Thyroid gland (tissue), 4 donors: ENCODE measurements around the gene ATG4C. TPM values are rescaled to one million over a fixed set of nuclear protein-coding genes. Genes with fewer than 3 reads are reported as not detected.
"Not testable (repeated sequence)": the region's sequence is repeated elsewhere in the genome, so short reads cannot be mapped to it uniquely, and the experiment has no call there.

ENCODE experiments used
- DNase-seq, 2 donors: peaks; one replicate each; pipeline ENCODE4 v3.0.0-alpha.2; 2019
- H3K27ac ChIP-seq, 3 donors: fragments of 200-600 bp; sonication (generic); 1 replicate in 2 of 3; 2 replicates in 1 of 3; pipeline ENCODE4 v1.5.1; 2016 to 2019; ENCODE audit warnings: mild to moderate bottlenecking in 1 of 3, moderate library complexity in 1 of 3
- H3K27me3 ChIP-seq: fragments of 200-600 bp; sonication (generic); one replicate; pipeline ENCODE4 v1.5.1; 2019
- H3K36me3 ChIP-seq, 2 donors: fragments of 200-600 bp; sonication (generic); one replicate each; pipeline ENCODE4 v1.5.1; 2016 to 2019
- H3K4me1 ChIP-seq, 2 donors: fragments of 200-600 bp; sonication (generic); one replicate each; pipeline ENCODE4 v1.5.1; 2017 to 2019
- H3K4me3 ChIP-seq, 3 donors: fragments of 200-600 bp; sonication (generic); replicated peaks in 1 of 3; 1 replicate in 2 of 3; 2 replicates in 1 of 3; pipeline ENCODE4 v1.5.1; 2016; ENCODE audit warnings: mild to moderate bottlenecking in 1 of 3
- H3K9me3 ChIP-seq: fragments of 200-600 bp; sonication (generic); one replicate; pipeline ENCODE4 v1.5.1; 2017
- POLR2A ChIP-seq, 2 donors: fragments of 450-650 bp; IDR thresholded peaks; one replicate each; pipeline ENCODE4 v1.6.1; 2017; ENCODE audit warnings: antibody characterized with exemption in 2 of 2, mild to moderate bottlenecking in 2 of 2, moderate library complexity in 1 of 2
- WGBS, 2 donors: methylation state at CpG; one replicate each; pipeline ENCODE4 v1.1.5; 2017; 5-methylcytosine and 5-hydroxymethylcytosine counted together
- intact Hi-C: fragments of 100-400 bp; cut with DNase I; formaldehyde crosslinking; loops from one replicate; pipeline ENCODE4 v1.15.1; 2023
- total RNA-seq, 4 donors: library from RNA; depleted of rRNA; stranded (reverse); fragments of >200 nt; gene quantifications; one replicate each; pipeline ENCODE4 v1.2.3, GENCODE V29; 2016
- TF ChIP-seq, protein P1 (sequence below), 6 experiments: fragments of 200-600 bp in 3 of 6; fragments of 450-650 bp in 3 of 6; sonication (generic) in 3 of 6; IDR thresholded peaks; one replicate each; pipeline ENCODE4 v1.5.1; 2016 to 2019; ENCODE audit warnings: antibody characterized with exemption in 6 of 6, mild to moderate bottlenecking in 2 of 6, inconsistent platforms in 1 of 6, moderate library complexity in 1 of 6

Gene ATG4C
- total RNA-seq, 4 donors from 2014 or later = 16.3 to 23.4 (median 19.9) TPM

DNA sequence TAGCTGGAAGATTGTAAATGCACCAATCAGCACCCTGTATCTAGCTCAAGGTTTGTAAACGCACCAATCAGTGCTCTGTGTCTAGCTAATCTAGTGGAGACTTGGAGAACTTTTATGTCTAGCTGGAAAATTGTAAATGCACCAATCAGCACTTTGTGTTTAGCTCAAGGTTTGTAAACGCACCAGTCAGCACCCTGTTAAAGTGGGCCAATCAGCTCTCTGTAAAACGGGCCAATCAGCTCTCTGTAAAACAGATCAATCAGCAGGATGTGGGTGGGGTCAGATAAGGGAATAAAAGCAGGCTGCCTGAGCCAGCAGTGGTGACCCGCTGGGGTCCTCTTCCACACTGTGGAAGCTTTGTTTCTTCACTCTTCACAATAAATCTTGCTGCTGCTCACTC lies 21.9 kb upstream of the ATG4C start:
- DNase-seq, intact Hi-C loops, H3K27ac ChIP-seq, H3K27me3 ChIP-seq, H3K36me3 ChIP-seq, H3K9me3 ChIP-seq, H3K4me3 ChIP-seq: not testable (repeated sequence)
- WGBS, 2 donors = 92 to 96% methylated on average over 4 of the region's 4 CpGs
- peaks cover 0 to 18% of the 10 kb centered on the region in 2 donors for H3K4me1 ChIP-seq

DNA sequence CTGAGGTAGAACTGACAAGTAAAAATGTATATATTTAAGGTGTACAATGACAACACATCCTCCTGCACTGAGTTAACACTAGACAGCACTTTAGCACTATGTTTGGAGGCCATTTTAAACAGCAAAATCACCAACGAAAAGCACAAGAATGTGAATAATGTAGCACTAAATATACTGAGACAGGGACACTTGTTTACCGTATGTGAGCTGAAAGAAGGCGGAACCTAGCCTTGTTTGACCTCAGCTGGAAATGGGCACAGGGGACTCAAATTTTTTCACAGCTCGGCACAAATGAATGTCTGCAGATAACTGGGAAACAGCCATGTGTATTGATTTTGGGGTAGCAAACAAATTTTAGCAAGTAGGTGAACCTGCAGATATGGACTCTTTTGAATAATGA lies 18.0 kb upstream of the ATG4C start:
- no peaks in the 10 kb centered on the region for H3K36me3 ChIP-seq
- H3K4me3 ChIP-seq = no peak overlapping the region
- DNase-seq = peak in 1 of 2 donors; percentile 25
- no peak for TF ChIP-seq POLR2A (IDR thresholded peaks at IDR 0.05)
- TF ChIP-seq, protein P1, sequence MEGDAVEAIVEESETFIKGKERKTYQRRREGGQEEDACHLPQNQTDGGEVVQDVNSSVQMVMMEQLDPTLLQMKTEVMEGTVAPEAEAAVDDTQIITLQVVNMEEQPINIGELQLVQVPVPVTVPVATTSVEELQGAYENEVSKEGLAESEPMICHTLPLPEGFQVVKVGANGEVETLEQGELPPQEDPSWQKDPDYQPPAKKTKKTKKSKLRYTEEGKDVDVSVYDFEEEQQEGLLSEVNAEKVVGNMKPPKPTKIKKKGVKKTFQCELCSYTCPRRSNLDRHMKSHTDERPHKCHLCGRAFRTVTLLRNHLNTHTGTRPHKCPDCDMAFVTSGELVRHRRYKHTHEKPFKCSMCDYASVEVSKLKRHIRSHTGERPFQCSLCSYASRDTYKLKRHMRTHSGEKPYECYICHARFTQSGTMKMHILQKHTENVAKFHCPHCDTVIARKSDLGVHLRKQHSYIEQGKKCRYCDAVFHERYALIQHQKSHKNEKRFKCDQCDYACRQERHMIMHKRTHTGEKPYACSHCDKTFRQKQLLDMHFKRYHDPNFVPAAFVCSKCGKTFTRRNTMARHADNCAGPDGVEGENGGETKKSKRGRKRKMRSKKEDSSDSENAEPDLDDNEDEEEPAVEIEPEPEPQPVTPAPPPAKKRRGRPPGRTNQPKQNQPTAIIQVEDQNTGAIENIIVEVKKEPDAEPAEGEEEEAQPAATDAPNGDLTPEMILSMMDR (IDR thresholded peaks at IDR 0.05) = no peak
- WGBS, 2 donors = 36 to 50% methylated on average over 4 of the region's 4 CpGs
- no peaks in the 10 kb centered on the region for H3K9me3 ChIP-seq
- peaks cover 0 to 18% of the 10 kb centered on the region in 2 donors for H3K4me1 ChIP-seq
- intact Hi-C loops = no loop called here
- peak overlapping the region in 2 of 3 donors; percentile 17 to 19 for H3K27ac ChIP-seq
- no peaks in the 10 kb centered on the region for H3K27me3 ChIP-seq

DNA sequence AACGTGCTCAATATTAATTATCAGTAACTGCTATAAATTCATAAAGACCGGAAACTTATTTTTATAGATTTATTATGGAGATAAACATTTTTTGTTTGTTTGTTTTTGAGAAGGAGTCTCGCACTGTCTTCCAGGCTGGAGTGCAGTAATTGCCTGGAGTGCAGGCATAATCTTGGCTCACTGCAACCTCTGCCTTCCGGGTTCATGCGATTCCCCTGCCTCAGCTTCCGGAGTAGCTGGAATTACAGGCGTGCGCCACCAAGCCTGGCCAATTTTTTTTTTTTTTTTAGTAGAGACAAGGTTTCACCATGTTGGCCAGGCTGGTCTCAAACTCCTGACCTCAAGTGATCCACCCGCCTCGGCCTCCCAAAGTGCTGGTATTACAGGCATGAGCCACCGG lies 15.4 kb upstream of the ATG4C start:
- H3K9me3 ChIP-seq, H3K27me3 ChIP-seq, H3K27ac ChIP-seq, H3K4me3 ChIP-seq, intact Hi-C loops, DNase-seq, H3K36me3 ChIP-seq: not testable (repeated sequence)
- 86 to 90% methylated on average over 11 of the region's 11 CpGs for WGBS, 2 donors
- H3K4me1 ChIP-seq = peaks cover 0 to 18% of the 10 kb centered on the region in 2 donors

DNA sequence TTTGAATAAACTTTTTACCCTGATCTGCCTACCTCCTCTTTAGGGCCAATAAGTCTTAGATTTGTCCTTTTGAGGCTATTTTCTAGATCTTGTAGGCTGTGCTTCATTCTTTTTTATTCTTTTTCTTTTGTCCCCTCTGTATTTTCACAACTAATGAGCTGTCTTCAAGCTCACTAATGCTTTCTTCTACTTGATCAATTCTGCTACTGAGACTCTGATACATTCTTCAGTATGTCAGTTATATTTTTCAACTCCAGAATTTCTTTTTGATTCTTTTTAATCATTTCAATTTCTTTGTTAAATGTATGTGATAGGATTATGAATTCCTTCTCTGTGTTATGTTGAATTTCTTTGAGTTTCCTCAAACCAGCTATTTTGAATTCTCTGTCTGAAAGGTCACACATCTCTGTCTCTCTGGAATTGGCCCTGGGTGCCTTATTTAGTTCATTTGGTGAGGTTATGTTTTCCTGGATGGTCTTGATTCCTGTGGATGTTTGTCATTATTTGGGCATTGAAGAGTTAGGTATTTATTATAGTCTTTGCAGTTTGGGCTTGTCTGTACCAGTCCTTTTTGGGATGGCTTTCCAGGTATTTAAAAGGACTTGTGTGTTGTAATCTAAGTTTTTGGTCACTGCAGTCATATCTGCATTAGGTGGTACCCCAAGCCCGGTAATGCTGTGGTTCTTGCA lies 11.2 kb upstream of the ATG4C start:
- H3K9me3 ChIP-seq = no peaks in the 10 kb centered on the region
- TF ChIP-seq, protein P1 (IDR thresholded peaks at IDR 0.05) = no peak
- no peak for TF ChIP-seq POLR2A (IDR thresholded peaks at IDR 0.05)
- no peak for DNase-seq
- no peak overlapping the region for H3K4me3 ChIP-seq
- H3K27me3 ChIP-seq = no peaks in the 10 kb centered on the region
- intact Hi-C loops = no loop called here
- no peaks in the 10 kb centered on the region for H3K4me1 ChIP-seq
- no peaks in the 10 kb centered on the region for H3K36me3 ChIP-seq
- 92 to 100% methylated on average over 1 of the region's 1 CpG for WGBS, 2 donors
- no peak overlapping the region for H3K27ac ChIP-seq

DNA sequence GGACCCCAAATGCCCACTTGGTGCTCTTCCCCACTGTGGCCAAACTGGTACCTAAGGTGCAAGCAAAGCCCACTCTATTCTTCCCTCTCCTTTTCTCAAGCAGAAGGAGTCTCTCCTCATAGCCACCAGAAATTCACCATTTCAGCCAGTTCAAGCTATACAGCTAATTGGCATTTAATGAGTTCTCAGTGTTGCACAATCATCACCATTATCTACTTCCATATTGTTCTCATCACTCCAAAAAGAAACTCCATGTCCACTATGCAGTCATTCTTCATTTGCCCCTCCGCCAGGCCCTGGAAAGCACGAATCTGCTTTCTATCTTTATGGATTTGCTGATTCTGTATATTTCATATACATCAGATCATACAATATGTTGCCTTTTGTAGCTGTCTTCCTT lies 9.9 kb upstream of the ATG4C start:
- no peaks in the 10 kb centered on the region for H3K27me3 ChIP-seq
- no peak for DNase-seq
- no peaks in the 10 kb centered on the region for H3K36me3 ChIP-seq
- no peaks in the 10 kb centered on the region for H3K4me1 ChIP-seq
- 90% methylated on average over 2 of the region's 2 CpGs for WGBS, 2 donors
- no peaks in the 10 kb centered on the region for H3K9me3 ChIP-seq
- H3K27ac ChIP-seq = no peak overlapping the region
- TF ChIP-seq POLR2A (IDR thresholded peaks at IDR 0.05) = no peak
- TF ChIP-seq, protein P1 (IDR thresholded peaks at IDR 0.05) = no peak
- intact Hi-C loops = no loop called here
- no peak overlapping the region for H3K4me3 ChIP-seq

DNA sequence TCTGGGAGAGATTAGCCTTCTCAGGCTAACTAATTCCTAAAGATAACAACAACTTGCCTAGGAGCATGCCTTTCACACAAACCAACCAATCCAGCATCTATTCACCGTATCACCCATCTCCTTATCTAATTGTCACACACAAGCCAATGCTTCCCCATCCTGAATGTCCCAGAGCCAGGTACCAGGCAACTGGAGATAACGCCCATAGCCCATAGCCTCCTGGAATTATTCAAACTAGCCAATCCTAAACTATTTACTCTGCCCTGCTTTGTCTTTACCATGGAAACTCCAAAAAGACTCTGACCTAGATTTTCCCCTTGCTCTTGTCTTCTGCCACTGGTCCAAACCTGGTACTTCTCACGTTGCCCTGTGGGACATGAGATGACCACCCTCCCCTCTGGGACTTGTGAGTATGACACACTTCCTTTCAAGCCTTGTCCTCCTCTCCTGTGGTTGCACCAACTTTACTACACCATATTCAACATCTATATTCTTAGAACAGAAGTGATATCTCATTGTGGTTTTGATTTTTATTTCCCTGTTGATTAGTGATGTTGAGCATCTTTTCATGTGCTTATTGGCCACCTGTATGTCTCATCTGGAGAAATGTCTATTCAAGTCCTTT lies 8.8 kb upstream of the ATG4C start:
- H3K36me3 ChIP-seq = no peaks in the 10 kb centered on the region
- H3K27me3 ChIP-seq = no peaks in the 10 kb centered on the region
- WGBS, 2 donors = 64 to 74% methylated on average over 3 of the region's 3 CpGs
- DNase-seq = no peak
- no peaks in the 10 kb centered on the region for H3K4me1 ChIP-seq
- intact Hi-C loops = no loop called here
- no peak overlapping the region for H3K27ac ChIP-seq
- H3K9me3 ChIP-seq = no peaks in the 10 kb centered on the region
- no peak overlapping the region for H3K4me3 ChIP-seq
- no peak for TF ChIP-seq POLR2A (IDR thresholded peaks at IDR 0.05)
- TF ChIP-seq, protein P1 (IDR thresholded peaks at IDR 0.05) = no peak
